WTC11 (cell line): ENCODE measurements around the gene PRDM12. TPM values are rescaled to one million over a fixed set of nuclear protein-coding genes. Genes with fewer than 3 reads are reported as not detected.
A peak's percentile ranks its signal among the peaks of the same experiment; 100 is the strongest.

ENCODE experiments used
- ATAC-seq: fragments of 200-7000 bp; cut with Tn5 transposase; 2 replicates; pipeline ENCODE4 v1.10.0; 2021; ENCODE audit warnings: mild to moderate bottlenecking, moderate library complexity
- CTCF ChIA-PET: fragments of 300-600 bp; sonication (Branson Sonifier 250); formaldehyde crosslinking; loops from one replicate; lab custom pipeline; 2021; ENCODE audit warnings: antibody characterized with exemption; lab: Charles Lee
- POLR2A ChIA-PET: fragments of 350-600 bp; sonication (Branson Sonifier 250); formaldehyde crosslinking; loops from one replicate; lab custom pipeline; 2021; ENCODE audit warnings: antibody characterized with exemption; lab: Charles Lee
- DNase-seq: peaks from one replicate; pipeline ENCODE4 v3.0.0; 2021; ENCODE audit warnings: low spot score
- H3K27ac Mint-ChIP-seq: 2 replicates; pipeline ENCODE4 v1.8.0; 2021; ENCODE audit warnings: mixed read lengths
- H3K27me3 Mint-ChIP-seq: 2 replicates; pipeline ENCODE4 v1.8.0; 2021; ENCODE audit warnings: low read depth, mild to moderate bottlenecking, moderate library complexity, mixed read lengths
- H3K36me3 Mint-ChIP-seq: 2 replicates; pipeline ENCODE4 v1.8.0; 2021; ENCODE audit warnings: mixed read lengths
- H3K4me1 Mint-ChIP-seq: 2 replicates; pipeline ENCODE4 v1.8.0; 2022; ENCODE audit warnings: mixed read lengths
- H3K4me3 Mint-ChIP-seq: 2 replicates; pipeline ENCODE4 v1.8.0; 2021; ENCODE audit warnings: mild to moderate bottlenecking, moderate library complexity, mixed read lengths
- H3K9me3 Mint-ChIP-seq: 2 replicates; pipeline ENCODE4 v1.8.0; 2021; ENCODE audit warnings: mixed read lengths
- ATF1 ChIP-seq: sonication (generic); formaldehyde crosslinking; IDR thresholded peaks from 2 replicates; pipeline ENCODE4 v1.8.1; 2023; ENCODE audit warnings: mild to moderate bottlenecking, moderate library complexity, missing genetic modification reagents
- ATF6 ChIP-seq: sonication (generic); formaldehyde crosslinking; IDR thresholded peaks from 2 replicates; pipeline ENCODE4 v1.8.1; 2023; ENCODE audit warnings: mild to moderate bottlenecking, missing genetic modification reagents
- CREM ChIP-seq: sonication (generic); formaldehyde crosslinking; IDR thresholded peaks from 2 replicates; pipeline ENCODE4 v1.8.1; 2022; ENCODE audit warnings: mild to moderate bottlenecking, missing genetic modification reagents, moderate library complexity
- E2F4 ChIP-seq: sonication (generic); formaldehyde crosslinking; IDR thresholded peaks from 2 replicates; pipeline ENCODE4 v1.8.1; 2022; ENCODE audit warnings: low read depth, mild to moderate bottlenecking, moderate library complexity, missing genetic modification reagents, borderline replicate concordance
- EMX1 ChIP-seq: fragments of 250-450 bp; sonication (Bioruptor Pico); IDR thresholded peaks from 2 replicates; pipeline ENCODE4 v1.8.0; 2021; ENCODE audit warnings: mild to moderate bottlenecking
- FOXJ3 ChIP-seq: sonication (generic); formaldehyde crosslinking; IDR thresholded peaks from 2 replicates; pipeline ENCODE4 v1.9.0; 2021; ENCODE audit warnings: missing genetic modification reagents, mild to moderate bottlenecking, borderline replicate concordance
- GABPB1 ChIP-seq: sonication (generic); formaldehyde crosslinking; IDR thresholded peaks from 2 replicates; pipeline ENCODE4 v1.8.1; 2023; ENCODE audit warnings: mild to moderate bottlenecking, missing genetic modification reagents
- GTF2I ChIP-seq: fragments of 250-450 bp; sonication (Bioruptor Pico); conservative IDR thresholded peaks from 2 replicates; pipeline ENCODE4 v1.4.0; 2021; ENCODE audit warnings: mild to moderate bottlenecking
- MLX ChIP-seq: sonication (generic); formaldehyde crosslinking; IDR thresholded peaks from 2 replicates; pipeline ENCODE4 v1.8.1; 2023; ENCODE audit warnings: mild to moderate bottlenecking, missing genetic modification reagents, moderate library complexity
- NFYB ChIP-seq: sonication (generic); formaldehyde crosslinking; conservative IDR thresholded peaks from 2 replicates; pipeline ENCODE4 v1.8.0; 2022; ENCODE audit warnings: low read depth, missing genetic modification reagents
- NR2C2 ChIP-seq: sonication (generic); formaldehyde crosslinking; IDR thresholded peaks from 2 replicates; pipeline ENCODE4 v1.8.0; 2022; ENCODE audit warnings: mild to moderate bottlenecking, missing genetic modification reagents
- OVOL2 ChIP-seq: fragments of 250-450 bp; sonication (Bioruptor Pico); IDR thresholded peaks from 2 replicates; pipeline ENCODE4 v1.9.0; 2021; ENCODE audit warnings: mild to moderate bottlenecking, borderline replicate concordance
- RELA ChIP-seq: sonication (generic); formaldehyde crosslinking; IDR thresholded peaks from 2 replicates; pipeline ENCODE4 v1.8.1; 2022; ENCODE audit warnings: missing genetic modification reagents, mild to moderate bottlenecking, borderline replicate concordance
- RORB ChIP-seq: fragments of 250-450 bp; sonication (Bioruptor Pico); IDR thresholded peaks from 2 replicates; pipeline ENCODE4 v1.9.0; 2021; ENCODE audit warnings: mild to moderate bottlenecking
- SP1 ChIP-seq: sonication (generic); formaldehyde crosslinking; conservative IDR thresholded peaks from 2 replicates; pipeline ENCODE4 v1.8.1; 2022; ENCODE audit warnings: missing genetic modification reagents
- TCF7 ChIP-seq: sonication (generic); formaldehyde crosslinking; IDR thresholded peaks from 2 replicates; pipeline ENCODE4 v1.8.0; 2022; ENCODE audit warnings: mild to moderate bottlenecking, low read depth, missing genetic modification reagents, moderate library complexity
- ZBTB21 ChIP-seq: sonication (generic); formaldehyde crosslinking; IDR thresholded peaks from 2 replicates; pipeline ENCODE4 v1.8.1; 2023; ENCODE audit warnings: mild to moderate bottlenecking, missing genetic modification reagents, borderline replicate concordance
- ZNF317 ChIP-seq: sonication (generic); formaldehyde crosslinking; IDR thresholded peaks from 2 replicates; pipeline ENCODE4 v1.8.1; 2023; ENCODE audit warnings: low read depth, mild to moderate bottlenecking, moderate library complexity, missing genetic modification reagents, borderline replicate concordance
- ZNF416 ChIP-seq: fragments of 250-450 bp; sonication (Bioruptor Pico); IDR thresholded peaks from 2 replicates; pipeline ENCODE4 v1.9.0; 2021; ENCODE audit warnings: mild to moderate bottlenecking, inconsistent platforms
- total RNA-seq: library from RNA; stranded (reverse); gene quantifications from 3 replicates; pipeline ENCODE4 v1.2.3, GENCODE V29; 2021
- TF ChIP-seq, protein P1 (sequence below): fragments of 250-450 bp; sonication (Bioruptor Pico); IDR thresholded peaks from 2 replicates; pipeline ENCODE4 v1.9.0; 2021; ENCODE audit warnings: mild to moderate bottlenecking, borderline replicate concordance
- TF ChIP-seq, protein P2 (sequence below): sonication (generic); formaldehyde crosslinking; conservative IDR thresholded peaks from 2 replicates; pipeline ENCODE4 v1.8.1; 2022; ENCODE audit warnings: mild to moderate bottlenecking, missing genetic modification reagents
- TF ChIP-seq, protein P3 (sequence below): sonication (generic); formaldehyde crosslinking; IDR thresholded peaks from 2 replicates; pipeline ENCODE4 v1.8.1; 2023; ENCODE audit warnings: mild to moderate bottlenecking, missing genetic modification reagents
- TF ChIP-seq, protein P4 (sequence below): sonication (generic); formaldehyde crosslinking; IDR thresholded peaks from 2 replicates; pipeline ENCODE4 v1.8.0; 2022; ENCODE audit warnings: mild to moderate bottlenecking, missing genetic modification reagents

PRDM12 gene
- total RNA-seq, 1 experiment from 2014 or later: 0.09 TPM

DNA sequence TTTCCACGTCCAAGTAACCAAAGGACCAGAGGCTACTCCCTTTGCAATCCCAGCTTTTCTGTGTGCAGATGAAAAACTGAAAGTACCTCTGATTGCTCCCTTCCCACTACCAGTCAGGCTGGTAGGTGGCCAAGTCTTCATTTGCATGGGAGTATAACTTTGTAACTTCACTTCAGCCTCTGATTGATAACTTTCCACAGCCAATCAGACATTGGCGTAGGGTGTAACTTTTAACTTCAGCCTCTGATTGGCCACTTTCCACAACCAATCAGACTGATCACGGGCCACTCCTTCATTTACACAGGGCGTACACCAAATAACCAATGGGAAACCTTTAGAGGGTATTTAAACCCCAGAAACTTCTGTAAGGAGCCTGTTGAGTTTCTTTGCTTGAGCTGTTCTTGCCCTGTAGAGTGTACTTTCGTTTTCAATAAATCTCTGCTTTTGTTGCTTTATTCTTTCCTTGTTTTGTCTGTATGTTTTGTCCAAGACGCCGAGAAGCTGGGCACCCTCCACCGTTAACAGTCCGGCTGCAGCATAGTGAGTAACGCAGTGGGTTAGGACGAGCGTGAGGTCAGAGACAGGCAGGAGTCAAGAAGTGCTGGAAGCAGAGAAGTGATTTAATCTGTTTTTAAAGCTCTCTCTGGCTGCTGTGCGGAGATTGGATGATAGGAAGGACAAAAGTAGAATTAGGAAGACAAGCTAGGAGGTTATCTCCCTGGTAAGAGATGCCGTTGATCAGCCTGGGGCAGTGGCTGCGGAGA lies 25.7 kb downstream of the PRDM12 start:
- Mint-ChIP-seq H3K36me3 (peaks cover 9% of the 10 kb centered on the region), H3K27me3 (peaks cover 2% of the 10 kb centered on the region; the same call in 1 of the 2 replicates), H3K4me1 (peaks cover 42% of the 10 kb centered on the region), H3K9me3 (peaks cover 4% of the 10 kb centered on the region), H3K4me3 (peak overlapping the region; percentile 38), H3K27ac (peak overlapping the region; percentile 35)
- ChIA-PET CTCF (interaction anchor here (0.9 to 2.0 kb wide), 5 partner anchors 11 to 357 kb away, joined by 3 to 14 read pairs (median 4); no protein-coding TSS in a partner anchor), POLR2A (interaction anchor here (1.1 to 1.6 kb wide), 2 partner anchors 176 to 229 kb away, joined by 3 to 4 read pairs; no protein-coding TSS in a partner anchor)
- peak; percentile 42 for DNase-seq
- TF ChIP-seq NFYB (CRISPR knock-in tag): peak; percentile 79
- no peak for TF ChIP-seq OVOL2
- TF ChIP-seq GTF2I: no peak
- ATAC-seq: peak; percentile 65

GRCh38 chr9:130692321-130692720 lies 27.9 kb downstream of the PRDM12 start:
- ChIA-PET POLR2A (interaction anchor here (0.8 to 1.3 kb wide), 3 partner anchors 8 to 306 kb away, joined by 3 to 5 read pairs (median 3); no protein-coding TSS in a partner anchor), CTCF (interaction anchor here (0.5 to 3.3 kb wide), 30 partner anchors 8 to 576 kb away, joined by 3 to 46 read pairs (median 6); partner anchors contain the start of gene FUBP3)
- Mint-ChIP-seq H3K4me1 (peaks cover 57% of the 10 kb centered on the region), H3K4me3 (peak overlapping the region; percentile 98), H3K9me3 (no peaks in the 10 kb centered on the region), H3K27me3 (peaks cover 2% of the 10 kb centered on the region; the same call in 1 of the 2 replicates), H3K36me3 (peaks cover 24% of the 10 kb centered on the region), H3K27ac (peak overlapping the region; percentile 76; the same call in 1 of the 2 replicates)
- ATAC-seq: peak; percentile 87
- peak; percentile 93 for DNase-seq
- TF ChIP-seq, protein P1, sequence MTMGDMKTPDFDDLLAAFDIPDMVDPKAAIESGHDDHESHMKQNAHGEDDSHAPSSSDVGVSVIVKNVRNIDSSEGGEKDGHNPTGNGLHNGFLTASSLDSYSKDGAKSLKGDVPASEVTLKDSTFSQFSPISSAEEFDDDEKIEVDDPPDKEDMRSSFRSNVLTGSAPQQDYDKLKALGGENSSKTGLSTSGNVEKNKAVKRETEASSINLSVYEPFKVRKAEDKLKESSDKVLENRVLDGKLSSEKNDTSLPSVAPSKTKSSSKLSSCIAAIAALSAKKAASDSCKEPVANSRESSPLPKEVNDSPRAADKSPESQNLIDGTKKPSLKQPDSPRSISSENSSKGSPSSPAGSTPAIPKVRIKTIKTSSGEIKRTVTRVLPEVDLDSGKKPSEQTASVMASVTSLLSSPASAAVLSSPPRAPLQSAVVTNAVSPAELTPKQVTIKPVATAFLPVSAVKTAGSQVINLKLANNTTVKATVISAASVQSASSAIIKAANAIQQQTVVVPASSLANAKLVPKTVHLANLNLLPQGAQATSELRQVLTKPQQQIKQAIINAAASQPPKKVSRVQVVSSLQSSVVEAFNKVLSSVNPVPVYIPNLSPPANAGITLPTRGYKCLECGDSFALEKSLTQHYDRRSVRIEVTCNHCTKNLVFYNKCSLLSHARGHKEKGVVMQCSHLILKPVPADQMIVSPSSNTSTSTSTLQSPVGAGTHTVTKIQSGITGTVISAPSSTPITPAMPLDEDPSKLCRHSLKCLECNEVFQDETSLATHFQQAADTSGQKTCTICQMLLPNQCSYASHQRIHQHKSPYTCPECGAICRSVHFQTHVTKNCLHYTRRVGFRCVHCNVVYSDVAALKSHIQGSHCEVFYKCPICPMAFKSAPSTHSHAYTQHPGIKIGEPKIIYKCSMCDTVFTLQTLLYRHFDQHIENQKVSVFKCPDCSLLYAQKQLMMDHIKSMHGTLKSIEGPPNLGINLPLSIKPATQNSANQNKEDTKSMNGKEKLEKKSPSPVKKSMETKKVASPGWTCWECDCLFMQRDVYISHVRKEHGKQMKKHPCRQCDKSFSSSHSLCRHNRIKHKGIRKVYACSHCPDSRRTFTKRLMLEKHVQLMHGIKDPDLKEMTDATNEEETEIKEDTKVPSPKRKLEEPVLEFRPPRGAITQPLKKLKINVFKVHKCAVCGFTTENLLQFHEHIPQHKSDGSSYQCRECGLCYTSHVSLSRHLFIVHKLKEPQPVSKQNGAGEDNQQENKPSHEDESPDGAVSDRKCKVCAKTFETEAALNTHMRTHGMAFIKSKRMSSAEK: no peak
- TF ChIP-seq GTF2I (no peak), SP1 (CRISPR knock-in tag) (no peak), RORB (CRISPR knock-in tag) (no peak), RELA (CRISPR knock-in tag) (no peak), GABPB1 (no peak), FOXJ3 (CRISPR knock-in tag) (no peak), TCF7 (CRISPR knock-in tag) (no peak), CREM (no peak), MLX (CRISPR knock-in tag) (no peak), EMX1 (CRISPR knock-in tag) (no peak), NFYB (CRISPR knock-in tag) (no peak), ATF6 (CRISPR knock-in tag) (no peak), NR2C2 (CRISPR knock-in tag) (no peak), ZNF416 (CRISPR knock-in tag) (no peak), ZBTB21 (CRISPR knock-in tag) (peak; percentile 66; the same call in 1 of the 2 replicates), ZNF317 (CRISPR knock-in tag) (no peak), ATF1 (no peak), E2F4 (CRISPR knock-in tag) (no peak)
- TF ChIP-seq, protein P2, sequence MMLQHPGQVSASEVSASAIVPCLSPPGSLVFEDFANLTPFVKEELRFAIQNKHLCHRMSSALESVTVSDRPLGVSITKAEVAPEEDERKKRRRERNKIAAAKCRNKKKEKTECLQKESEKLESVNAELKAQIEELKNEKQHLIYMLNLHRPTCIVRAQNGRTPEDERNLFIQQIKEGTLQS (CRISPR knock-in tag): no peak
- TF ChIP-seq, protein P3, sequence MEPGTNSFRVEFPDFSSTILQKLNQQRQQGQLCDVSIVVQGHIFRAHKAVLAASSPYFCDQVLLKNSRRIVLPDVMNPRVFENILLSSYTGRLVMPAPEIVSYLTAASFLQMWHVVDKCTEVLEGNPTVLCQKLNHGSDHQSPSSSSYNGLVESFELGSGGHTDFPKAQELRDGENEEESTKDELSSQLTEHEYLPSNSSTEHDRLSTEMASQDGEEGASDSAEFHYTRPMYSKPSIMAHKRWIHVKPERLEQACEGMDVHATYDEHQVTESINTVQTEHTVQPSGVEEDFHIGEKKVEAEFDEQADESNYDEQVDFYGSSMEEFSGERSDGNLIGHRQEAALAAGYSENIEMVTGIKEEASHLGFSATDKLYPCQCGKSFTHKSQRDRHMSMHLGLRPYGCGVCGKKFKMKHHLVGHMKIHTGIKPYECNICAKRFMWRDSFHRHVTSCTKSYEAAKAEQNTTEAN (CRISPR knock-in tag): no peak
- TF ChIP-seq, protein P4, sequence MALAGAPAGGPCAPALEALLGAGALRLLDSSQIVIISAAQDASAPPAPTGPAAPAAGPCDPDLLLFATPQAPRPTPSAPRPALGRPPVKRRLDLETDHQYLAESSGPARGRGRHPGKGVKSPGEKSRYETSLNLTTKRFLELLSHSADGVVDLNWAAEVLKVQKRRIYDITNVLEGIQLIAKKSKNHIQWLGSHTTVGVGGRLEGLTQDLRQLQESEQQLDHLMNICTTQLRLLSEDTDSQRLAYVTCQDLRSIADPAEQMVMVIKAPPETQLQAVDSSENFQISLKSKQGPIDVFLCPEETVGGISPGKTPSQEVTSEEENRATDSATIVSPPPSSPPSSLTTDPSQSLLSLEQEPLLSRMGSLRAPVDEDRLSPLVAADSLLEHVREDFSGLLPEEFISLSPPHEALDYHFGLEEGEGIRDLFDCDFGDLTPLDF (CRISPR knock-in tag): no peak
